Lower lobe of right lung (tissue), 2 donors: ENCODE results near the gene FOXK1. TPM values are rescaled to one million over a fixed set of nuclear protein-coding genes. Genes with fewer than 3 reads are reported as not detected.

Experiments
- ATAC-seq, 2 donors: fragments of 200-7000 bp; cut with Tn5 transposase; one replicate each; pipeline ENCODE4 v1.9.1; 2020 to 2022; ENCODE audit warnings: mild to moderate bottlenecking in 2 of 2, moderate library complexity in 2 of 2
- DNase-seq: peaks from one replicate; pipeline ENCODE4 v3.0.0-alpha.2; 2020
- H3K27ac ChIP-seq: fragments of 200-600 bp; one replicate; pipeline ENCODE4 v1.8.0; 2022
- H3K27me3 ChIP-seq: fragments of 200-600 bp; one replicate; pipeline ENCODE4 v1.8.0; 2022; ENCODE audit warnings: low read depth
- H3K36me3 ChIP-seq: fragments of 200-600 bp; one replicate; pipeline ENCODE4 v1.8.0; 2022; ENCODE audit warnings: mild to moderate bottlenecking
- H3K4me1 ChIP-seq: fragments of 200-600 bp; one replicate; pipeline ENCODE4 v1.8.0; 2022
- H3K4me3 ChIP-seq: fragments of 200-600 bp; one replicate; pipeline ENCODE4 v1.8.0; 2022; ENCODE audit warnings: mild to moderate bottlenecking
- H3K9me3 ChIP-seq: fragments of 200-600 bp; one replicate; pipeline ENCODE4 v1.8.0; 2022
- CTCF ChIP-seq: fragments of 200-600 bp; IDR thresholded peaks from one replicate; pipeline ENCODE4 v1.8.0; 2022; ENCODE audit warnings: antibody characterized with exemption, mild to moderate bottlenecking
- intact Hi-C: fragments of 100-400 bp; cut with DNase I; formaldehyde crosslinking; loops from one replicate; pipeline ENCODE4 v1.11.0; 2022
- total RNA-seq: library from RNA; stranded (reverse); fragmentation: NEBNext Ultra II Directional; extraction: Animal tissue kit (Norgen Biotek cat#: 25700); gene quantifications from one replicate; pipeline ENCODE4 v1.2.1, GENCODE V29; 2021
- donor health status: DM: no; HTN: yes; CAD: no; lungs with severe emphysema.

Gene FOXK1
- total RNA-seq, 1 donor from 2014 or later: 28.8 TPM

- no peak for DNase-seq
- no peak overlapping the region for H3K4me3 ChIP-seq
- no peaks in the 10 kb centered on the region for H3K27me3 ChIP-seq
- H3K27ac ChIP-seq: no peak overlapping the region
- ATAC-seq: no peak
- H3K9me3 ChIP-seq: no peaks in the 10 kb centered on the region
- peaks cover 54% of the 10 kb centered on the region for H3K4me1 ChIP-seq
- H3K36me3 ChIP-seq: no peaks in the 10 kb centered on the region
- no peak for TF ChIP-seq CTCF
- intact Hi-C loops: no loop called here
Observed at GRCh38 chr7:4703532-4703931, 21.4 kb downstream of the FOXK1 start.

GRCh38 chr7:4706384-4707216 is 24.5 kb downstream of the FOXK1 start:
- H3K4me3 ChIP-seq: peak overlapping the region; percentile 3

GRCh38 chr7:4707217-4707741 is 25.2 kb downstream of the FOXK1 start:
- H3K36me3 ChIP-seq: no peaks in the 10 kb centered on the region
- no peaks in the 10 kb centered on the region for H3K27me3 ChIP-seq
- DNase-seq (no peak), ATAC-seq (no peak)
- H3K27ac ChIP-seq: peak overlapping the region; percentile 62
- intact Hi-C loops: no loop called here
- TF ChIP-seq CTCF: no peak
- peaks cover 36% of the 10 kb centered on the region for H3K4me1 ChIP-seq
- no peaks in the 10 kb centered on the region for H3K9me3 ChIP-seq
- peak overlapping the region; percentile 3 for H3K4me3 ChIP-seq

More at GRCh38 chr7:4706384-4707216, 24.5 kb downstream of the FOXK1 start:
- no peak for TF ChIP-seq CTCF
- H3K9me3 ChIP-seq: no peaks in the 10 kb centered on the region
- ATAC-seq (peak; percentile 41 to 62), DNase-seq (no peak)
- peaks cover 33% of the 10 kb centered on the region for H3K4me1 ChIP-seq
- H3K36me3 ChIP-seq: no peaks in the 10 kb centered on the region
- H3K27me3 ChIP-seq: no peaks in the 10 kb centered on the region
- intact Hi-C loops: no loop called here
- peak overlapping the region; percentile 62 for H3K27ac ChIP-seq

DNA sequence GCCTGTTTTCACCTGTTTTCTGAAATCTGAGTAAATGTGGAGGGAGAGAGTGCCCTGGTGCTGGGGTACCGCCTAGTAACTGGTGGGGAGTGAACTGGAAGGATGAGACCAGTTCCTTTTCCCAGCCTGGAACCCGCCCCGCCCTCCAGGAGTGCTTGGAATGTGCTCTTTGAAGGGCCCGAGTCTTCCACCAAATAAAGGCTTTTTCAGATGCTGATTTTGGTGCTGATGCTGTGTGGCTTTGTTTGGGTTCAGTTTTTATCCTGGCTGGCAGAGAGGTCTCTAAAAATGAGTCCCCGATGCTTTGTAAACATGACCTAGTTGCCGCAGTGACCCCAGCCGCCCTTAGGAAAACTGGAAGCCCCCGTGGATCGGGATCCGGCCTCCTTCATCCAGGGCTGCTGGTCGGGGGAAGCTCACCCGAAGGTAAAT is 25.9 kb downstream of the FOXK1 start:
- Histone ChIP-seq H3K27me3 (no peaks in the 10 kb centered on the region), H3K36me3 (no peaks in the 10 kb centered on the region), H3K9me3 (no peaks in the 10 kb centered on the region), H3K4me3 (no peak overlapping the region), H3K4me1 (peaks cover 43% of the 10 kb centered on the region), H3K27ac (peak overlapping the region; percentile 62)
- no peak for TF ChIP-seq CTCF
- DNase-seq (no peak), ATAC-seq (no peak)
- intact Hi-C loops: no loop called here

DNA sequence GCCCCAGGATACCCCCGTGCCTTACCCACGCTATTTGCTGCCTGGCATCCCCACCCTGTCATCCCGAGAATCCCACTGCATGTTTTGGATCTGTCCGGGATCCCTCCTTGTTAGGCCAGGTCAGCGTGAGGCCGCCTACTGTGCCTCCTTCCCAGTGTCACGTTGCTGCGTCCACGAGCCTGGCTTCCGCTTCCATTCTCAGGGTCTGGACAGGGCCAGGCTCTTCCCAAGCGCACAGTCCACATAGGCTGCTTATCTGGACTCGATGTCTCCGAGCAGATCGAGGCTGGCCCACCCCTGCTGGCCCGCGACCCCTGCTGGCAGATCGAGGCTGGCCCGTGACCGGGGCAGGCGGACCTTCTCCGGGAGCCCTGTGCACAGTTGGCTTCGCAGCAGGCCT is 27.1 kb downstream of the FOXK1 start:
- peaks cover 55% of the 10 kb centered on the region for H3K4me1 ChIP-seq
- no peak for TF ChIP-seq CTCF
- no peak overlapping the region for H3K4me3 ChIP-seq
- no peaks in the 10 kb centered on the region for H3K9me3 ChIP-seq
- no peak for ATAC-seq
- H3K36me3 ChIP-seq: no peaks in the 10 kb centered on the region
- intact Hi-C loops: no loop called here
- DNase-seq: no peak
- no peaks in the 10 kb centered on the region for H3K27me3 ChIP-seq
- no peak overlapping the region for H3K27ac ChIP-seq
